Measurements from ENCODE around the gene RELN.

DNA sequence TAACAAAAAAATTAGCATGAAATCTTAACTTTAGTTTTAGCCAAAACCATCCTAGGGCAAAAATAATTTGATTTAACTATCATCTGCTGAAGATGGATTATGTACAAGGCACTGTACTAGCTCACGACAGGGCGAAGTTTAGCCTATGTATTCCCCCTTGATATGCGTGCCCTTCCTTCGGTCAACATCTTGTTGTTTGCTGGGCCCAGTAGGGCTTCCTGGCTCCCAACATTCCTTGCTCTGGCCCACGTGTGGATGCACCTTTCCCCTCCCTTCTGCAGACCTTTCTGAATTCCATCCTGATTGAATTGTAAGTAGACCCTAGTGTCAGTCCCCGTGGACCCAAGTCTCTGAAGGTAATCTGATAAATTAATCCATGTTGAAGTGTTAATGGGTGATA lies 212.0 kb downstream of the RELN start:
- TF ChIP-seq, protein P1, sequence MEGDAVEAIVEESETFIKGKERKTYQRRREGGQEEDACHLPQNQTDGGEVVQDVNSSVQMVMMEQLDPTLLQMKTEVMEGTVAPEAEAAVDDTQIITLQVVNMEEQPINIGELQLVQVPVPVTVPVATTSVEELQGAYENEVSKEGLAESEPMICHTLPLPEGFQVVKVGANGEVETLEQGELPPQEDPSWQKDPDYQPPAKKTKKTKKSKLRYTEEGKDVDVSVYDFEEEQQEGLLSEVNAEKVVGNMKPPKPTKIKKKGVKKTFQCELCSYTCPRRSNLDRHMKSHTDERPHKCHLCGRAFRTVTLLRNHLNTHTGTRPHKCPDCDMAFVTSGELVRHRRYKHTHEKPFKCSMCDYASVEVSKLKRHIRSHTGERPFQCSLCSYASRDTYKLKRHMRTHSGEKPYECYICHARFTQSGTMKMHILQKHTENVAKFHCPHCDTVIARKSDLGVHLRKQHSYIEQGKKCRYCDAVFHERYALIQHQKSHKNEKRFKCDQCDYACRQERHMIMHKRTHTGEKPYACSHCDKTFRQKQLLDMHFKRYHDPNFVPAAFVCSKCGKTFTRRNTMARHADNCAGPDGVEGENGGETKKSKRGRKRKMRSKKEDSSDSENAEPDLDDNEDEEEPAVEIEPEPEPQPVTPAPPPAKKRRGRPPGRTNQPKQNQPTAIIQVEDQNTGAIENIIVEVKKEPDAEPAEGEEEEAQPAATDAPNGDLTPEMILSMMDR (conservative IDR thresholded peaks at IDR 0.05; ENCODE audit: low read length), result no peak
- TF ChIP-seq EZH2phosphoT487 (IDR thresholded peaks at IDR 0.05; ENCODE audit: borderline replicate concordance), result no peak
